ENCODE data around the gene NFIC.

DNA sequence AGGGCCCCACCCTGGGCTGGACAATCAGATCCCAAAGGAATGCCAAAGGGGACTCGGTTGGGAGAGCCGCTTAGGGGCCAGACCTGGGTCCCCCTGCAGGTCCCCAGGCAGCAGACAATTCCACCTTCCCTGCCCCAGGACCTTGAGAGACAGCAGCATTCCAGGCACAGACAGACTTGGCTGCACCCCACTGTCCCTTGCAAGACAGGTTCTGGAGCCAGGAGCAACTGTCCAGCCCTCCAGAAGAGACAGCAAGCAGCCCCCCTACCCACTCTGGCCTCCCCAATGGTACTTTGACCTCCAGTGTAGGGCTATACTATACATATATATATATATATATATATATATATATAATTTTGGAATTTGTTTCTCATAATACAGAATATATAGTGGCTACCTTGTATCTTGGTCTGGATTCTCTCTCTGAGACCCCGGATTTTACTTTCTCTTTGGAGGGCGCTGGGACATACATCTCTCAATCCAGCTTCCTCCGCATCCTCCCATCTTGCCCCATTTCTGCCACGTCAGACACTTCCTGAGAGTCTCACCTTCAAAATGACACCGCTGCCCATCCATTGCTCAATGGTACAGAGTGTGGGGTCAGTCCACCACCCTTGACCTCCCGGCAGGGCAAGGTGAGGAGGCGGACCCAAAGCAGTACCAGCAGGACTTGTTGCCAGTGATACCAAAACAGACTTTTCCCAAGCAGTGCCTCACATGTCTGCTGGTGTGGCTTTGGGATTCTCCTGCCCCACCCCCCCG, 101.2 kb downstream of the NFIC start:
- TF ChIP-seq CTCF (IDR thresholded peaks at IDR 0.05): no peak
- TF ChIP-seq ZFX (IDR thresholded peaks at IDR 0.05; ENCODE audit: borderline replicate concordance): no peak
